Measurements from ENCODE around the gene EIF2AK3. TPM values are rescaled to one million over a fixed set of nuclear protein-coding genes. Genes with fewer than 3 reads are reported as not detected.

Gene EIF2AK3
- total and polyA plus RNA-seq, 2 of the 4 experiments (the other 2 are of a cell fraction), result 7.9 to 22.8 TPM

GRCh38 chr2:88627856-88628570 is 749 bp upstream of the EIF2AK3 start (continued):
- TF ChIP-seq SMC3 (IDR thresholded peaks at IDR 0.05; ENCODE audit: low read depth, low read length) (no peak), RAD21 (IDR thresholded peaks at IDR 0.05; ENCODE audit: low read length) (peak; percentile 7; the same call in 1 of the 2 replicates)

- peaks cover 4% of the 10 kb centered on the region for H3K4me1 ChIP-seq (ENCODE audit: control insufficient read depth, insufficient read depth, low read length)
- H2AK5ac ChIP-seq (ENCODE audit: low read depth, low read length), result peak overlapping the region; percentile 7; the same call in 1 of the 2 replicates
- peaks cover 17 to 42% of the 10 kb centered on the region in 2 experiments; a peak in 3 of 4 replicates for H3K79me1 ChIP-seq (ENCODE audit: low read depth in 1 of 2, low read length in 2 of 2)
- H3K9me3 ChIP-seq (ENCODE audit: control insufficient read depth, insufficient read depth, low read length), result no peaks in the 10 kb centered on the region
- in situ Hi-C loops (cut with MboI; ENCODE audit: low sequenced_read_pairs), result no loop called here
- H3K56ac ChIP-seq (ENCODE audit: extremely low read depth, insufficient read depth, low read length), result 0 out of 2 replicates have a peak overlapping the region, but pooled peaks have one; percentile 16
- H3K4me3 ChIP-seq (ENCODE audit: insufficient read depth, low read depth, low read length), result peak overlapping the region; percentile 70
- H4K20me1 ChIP-seq (ENCODE audit: insufficient read depth, low read length), result peaks cover 24% of the 10 kb centered on the region
- peak overlapping the region; percentile 79 for H2BK5ac ChIP-seq (ENCODE audit: low read depth, low read length, poor library complexity, severe bottlenecking)
- H3K4me2 ChIP-seq (ENCODE audit: low read depth, low read length), result peak overlapping the region; percentile 88
- peak overlapping the region; percentile 47 for H3K14ac ChIP-seq (replicated peaks; ENCODE audit: low read depth, low read length)
- ChIA-PET POLR2A (ENCODE audit: unreplicated experiment) (no interaction called here), CTCF (interaction anchor here (0.6 kb wide), 1 partner anchor 208 kb away, joined by 4 read pairs; no protein-coding TSS in a partner anchor)
- 3% methylated on average over 20 of the region's 54 CpGs; no CpG with 5 or more reads in 1 of the 2 experiments for WGBS, 2 experiments (ENCODE audit: extremely low coverage in 2 of 2, insufficient read length in 1 of 2)
- H3K23ac ChIP-seq (ENCODE audit: low read depth, low read length), result peak overlapping the region; percentile 77
- H2AK9ac ChIP-seq (replicated peaks; ENCODE audit: low read depth, low read length, poor library complexity), result peak overlapping the region; percentile 99
- TSS peak; percentile 37 for BruUV-seq (replicated peaks)
- H3K27me3 ChIP-seq (ENCODE audit: control insufficient read depth, insufficient read depth, low read length), result no peaks in the 10 kb centered on the region
- peak overlapping the region; percentile 58; the same call in 1 of the 2 replicates for H3K18ac ChIP-seq (ENCODE audit: low read depth, low read length)
- peak overlapping the region in 1 of 2 experiments; percentile 80; a peak in 1 of 4 replicates for H4K8ac ChIP-seq (ENCODE audit: low read depth in 2 of 2, low read length in 2 of 2)
- peak overlapping the region; percentile 1 for H4K91ac ChIP-seq (ENCODE audit: insufficient read depth, low read depth, low read length)
- no peak overlapping the region for H2BK20ac ChIP-seq (ENCODE audit: low read depth, low read length)
- H3K4ac ChIP-seq (ENCODE audit: low read depth, low read length), result peak overlapping the region; percentile 69
- DNase-seq (no peak), ATAC-seq (ENCODE audit: low read depth) (peak; percentile 0; the same call in 1 of the 2 replicates)
- H3K36me3 ChIP-seq (ENCODE audit: control insufficient read depth, insufficient read depth, low read length), result no peaks in the 10 kb centered on the region
- intact Hi-C loops (cut with micrococcal nuclease), result loop anchor here (1.0 to 10.0 kb wide), 4 partner anchors 23 to 65 kb away; partner anchors contain the start of gene RPIA
- peak overlapping the region; percentile 90 for H3K9ac ChIP-seq (ENCODE audit: low read depth, low read length)
- peak overlapping the region; percentile 50 for H3K27ac ChIP-seq (ENCODE audit: insufficient read depth, low read length)
- H4K5ac ChIP-seq (ENCODE audit: low read depth, low read length), result peak overlapping the region; percentile 47; the same call in 1 of the 2 replicates
- H2BK15ac ChIP-seq (ENCODE audit: low read depth, low read length), result no peak overlapping the region
- peaks cover 8% of the 10 kb centered on the region; the same call in 1 of the 2 replicates for H3K9me1 ChIP-seq (ENCODE audit: insufficient read depth, low read length)
- TF ChIP-seq USF2 (IDR thresholded peaks at IDR 0.05; ENCODE audit: low read depth, low read length) (no peak), RCOR1 (IDR thresholded peaks at IDR 0.05; ENCODE audit: insufficient replicate concordance, low read length) (no peak), CEBPB (IDR thresholded peaks at IDR 0.05; ENCODE audit: low read depth, low read length) (no peak), POLR2A (IDR thresholded peaks at IDR 0.05; ENCODE audit: low read depth, low read length) (no peak), SMC3 (IDR thresholded peaks at IDR 0.05; ENCODE audit: low read depth, low read length) (no peak), FOS (IDR thresholded peaks at IDR 0.05; ENCODE audit: low read depth, low read length) (no peak), RFX5 (IDR thresholded peaks at IDR 0.05; ENCODE audit: low read depth, low read length) (no peak), CHD1 (IDR thresholded peaks at IDR 0.05; ENCODE audit: low read depth, low read length) (no peak), MXI1 (IDR thresholded peaks at IDR 0.05; ENCODE audit: borderline replicate concordance, low read depth, low read length) (no peak)
- TF ChIP-seq, protein P1, sequence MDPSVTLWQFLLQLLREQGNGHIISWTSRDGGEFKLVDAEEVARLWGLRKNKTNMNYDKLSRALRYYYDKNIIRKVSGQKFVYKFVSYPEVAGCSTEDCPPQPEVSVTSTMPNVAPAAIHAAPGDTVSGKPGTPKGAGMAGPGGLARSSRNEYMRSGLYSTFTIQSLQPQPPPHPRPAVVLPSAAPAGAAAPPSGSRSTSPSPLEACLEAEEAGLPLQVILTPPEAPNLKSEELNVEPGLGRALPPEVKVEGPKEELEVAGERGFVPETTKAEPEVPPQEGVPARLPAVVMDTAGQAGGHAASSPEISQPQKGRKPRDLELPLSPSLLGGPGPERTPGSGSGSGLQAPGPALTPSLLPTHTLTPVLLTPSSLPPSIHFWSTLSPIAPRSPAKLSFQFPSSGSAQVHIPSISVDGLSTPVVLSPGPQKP (IDR thresholded peaks at IDR 0.05; ENCODE audit: borderline replicate concordance, low read depth, low read length), result no peak
- dilution Hi-C loops (cut with HindIII; ENCODE audit: low sequenced_read_pairs, unreplicated experiment), result no loop called here
- H2BK120ac ChIP-seq (ENCODE audit: low read depth, low read length), result no peak overlapping the region
- peak overlapping the region; percentile 90 for H2AFZ ChIP-seq (replicated peaks; ENCODE audit: low read length, poor library complexity)
Measured at GRCh38 chr2:88626171-88627054, 851 bp downstream of the EIF2AK3 start.
